SU-DHL-6 (cell line): Measurements from ENCODE around the gene PCDHB6.
"Not testable (repeated sequence)": the region's sequence is repeated elsewhere in the genome, so short reads cannot be mapped to it uniquely, and the experiment has no call there.

ENCODE experiments used
- H2AFZ ChIP-seq: fragments of 200-600 bp; sonication (generic); 2 replicates; pipeline ENCODE4 v1.6.1; 2014; ENCODE audit warnings: low read depth, mild to moderate bottlenecking, moderate library complexity, mixed read lengths, antibody characterized with exemption, low read length; ENCODE audit not compliant: severe bottlenecking
- H3F3A ChIP-seq: fragments of 200-600 bp; shearing (Covaris generic); 2 replicates; pipeline ENCODE4 v1.6.0; 2016; ENCODE audit warnings: antibody characterized with exemption, mild to moderate bottlenecking; ENCODE audit not compliant: insufficient read depth
- H3K27ac ChIP-seq: fragments of 200-600 bp; sonication (generic); 2 replicates; pipeline ENCODE4 v1.5.1; 2016; ENCODE audit warnings: low read depth, mild to moderate bottlenecking, low read length, moderate library complexity, mixed read lengths
- H3K27me3 ChIP-seq: fragments of 200-600 bp; sonication (generic), shearing (Covaris generic); 2 replicates; pipeline ENCODE4 v1.6.0; 2014; ENCODE audit warnings: mild to moderate bottlenecking, low read length
- H3K36me3 ChIP-seq: fragments of 200-600 bp; sonication (generic); 2 replicates; pipeline ENCODE4 v1.6.1; 2014; ENCODE audit warnings: mild to moderate bottlenecking, low read length, mixed read lengths
- H3K4me2 ChIP-seq: fragments of 300-600, 200-600 bp; shearing (Covaris generic), sonication (generic); 2 replicates; pipeline ENCODE4 v1.6.0; 2014; ENCODE audit warnings: low read length, low read depth, mild to moderate bottlenecking; ENCODE audit not compliant: poor library complexity, severe bottlenecking
- H3K4me3 ChIP-seq: fragments of 200-600 bp; sonication (generic); 2 replicates; pipeline ENCODE4 v1.5.1; 2014; ENCODE audit warnings: antibody characterized with exemption, low read length, mild to moderate bottlenecking, mixed read lengths; ENCODE audit not compliant: insufficient read depth, poor library complexity, severe bottlenecking
- H3K79me2 ChIP-seq: fragments of 200-600 bp; sonication (generic); 2 replicates; pipeline ENCODE4 v1.6.1; 2014; ENCODE audit warnings: mild to moderate bottlenecking, low read length, moderate library complexity; ENCODE audit not compliant: insufficient read depth
- H3K9ac ChIP-seq: fragments of 200-600 bp; sonication (generic); 2 replicates; pipeline ENCODE4 v1.7.0; 2014; ENCODE audit warnings: mild to moderate bottlenecking, low read length
- H3K9me2 ChIP-seq: fragments of 200-600 bp; sonication (generic); replicated peaks from 2 replicates; pipeline ENCODE4 v1.6.1; 2014; ENCODE audit warnings: low read length; ENCODE audit not compliant: insufficient read depth
- H3K9me3 ChIP-seq: fragments of 200-600 bp; sonication (generic); 2 replicates; pipeline ENCODE4 v1.6.1; 2014; ENCODE audit warnings: low read length, mixed read lengths; ENCODE audit not compliant: insufficient read depth
- H4K20me1 ChIP-seq: fragments of 200-600 bp; sonication (generic); 2 replicates; pipeline ENCODE4 v1.6.1; 2014; ENCODE audit warnings: low read depth, mild to moderate bottlenecking, antibody characterized with exemption, low read length, moderate library complexity, mixed read lengths
- CTCF ChIP-seq: fragments of 200-600 bp; sonication (generic); IDR thresholded peaks from one replicate; pipeline ENCODE4 v1.5.1; 2017; ENCODE audit warnings: antibody characterized with exemption, mild to moderate bottlenecking, low read length, moderate library complexity; ENCODE audit not compliant: insufficient read depth, poor library complexity, severe bottlenecking
- EZH2phosphoT487 ChIP-seq: fragments of 200-600 bp; sonication (generic), shearing (Covaris generic); conservative IDR thresholded peaks from 2 replicates; pipeline ENCODE4 v1.6.1; 2018; ENCODE audit warnings: mild to moderate bottlenecking, antibody characterized with exemption, low read length, moderate library complexity, mixed read lengths

Gene PCDHB6

GRCh38 chr5:141175933-141176332, 26.1 kb downstream of the PCDHB6 start:
- Histone ChIP-seq H3F3A (no peaks in the 10 kb centered on the region), H3K9me2 (no peaks in the 10 kb centered on the region), H4K20me1 (no peaks in the 10 kb centered on the region; the same call in 1 of the 2 replicates), H3K9me3 (no peaks in the 10 kb centered on the region), H3K27me3 (peaks cover 3% of the 10 kb centered on the region; the same call in 1 of the 2 replicates), H3K79me2 (no peaks in the 10 kb centered on the region), H3K9ac (no peak overlapping the region), H2AFZ (no peak overlapping the region), H3K27ac (no peak overlapping the region), H3K4me3 (no peak overlapping the region), H3K36me3 (no peaks in the 10 kb centered on the region), H3K4me2 (no peak overlapping the region)
- TF ChIP-seq EZH2phosphoT487 = no peak

GRCh38 chr5:141177577-141178191, 27.8 kb downstream of the PCDHB6 start, which contains the start of gene PCDHB8:
Gene PCDHB8, plus strand, starts transcription at chr5:141177790. Its CDS starts 245 bp downstream, at chr5:141178035.
- not testable (repeated sequence) for H3K36me3 ChIP-seq, H3K9ac ChIP-seq, H3K4me3 ChIP-seq, H3K79me2 ChIP-seq, H2AFZ ChIP-seq, H3K9me2 ChIP-seq, H3K9me3 ChIP-seq, H3F3A ChIP-seq, H4K20me1 ChIP-seq, H3K27me3 ChIP-seq, H3K27ac ChIP-seq, H3K4me2 ChIP-seq

DNA sequence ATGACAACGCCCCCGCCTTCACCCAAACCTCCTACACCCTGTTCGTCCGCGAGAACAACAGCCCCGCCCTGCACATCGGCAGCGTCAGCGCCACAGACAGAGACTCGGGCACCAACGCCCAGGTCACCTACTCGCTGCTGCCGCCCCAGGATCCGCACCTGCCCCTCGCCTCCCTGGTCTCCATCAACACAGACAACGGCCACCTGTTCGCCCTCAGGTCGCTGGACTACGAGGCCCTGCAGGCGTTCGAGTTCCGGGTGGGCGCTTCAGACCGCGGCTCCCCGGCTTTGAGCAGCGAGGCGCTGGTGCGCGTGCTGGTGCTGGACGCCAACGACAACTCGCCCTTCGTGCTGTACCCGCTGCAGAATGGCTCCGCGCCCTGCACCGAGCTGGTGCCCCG, 29.5 kb downstream of the PCDHB6 start:
- H3F3A ChIP-seq, H3K36me3 ChIP-seq, H3K27ac ChIP-seq, H3K4me3 ChIP-seq, H3K4me2 ChIP-seq, H3K79me2 ChIP-seq, H3K9me3 ChIP-seq, H3K9ac ChIP-seq, H4K20me1 ChIP-seq, H2AFZ ChIP-seq, H3K9me2 ChIP-seq, H3K27me3 ChIP-seq: not testable (repeated sequence)

- H3K27ac ChIP-seq = not testable (repeated sequence)
These were observed 30.0 kb downstream of the PCDHB6 start for GRCh38 chr5:141179876-141180275.

GRCh38 chr5:141180313-141180712, 30.5 kb downstream of the PCDHB6 start:
- Histone ChIP-seq H3K4me3 (no peak overlapping the region), H3K36me3 (no peaks in the 10 kb centered on the region), H3K27me3 (peaks cover 3% of the 10 kb centered on the region; the same call in 1 of the 2 replicates), H3K79me2 (no peaks in the 10 kb centered on the region), H4K20me1 (no peaks in the 10 kb centered on the region; the same call in 1 of the 2 replicates), H3K9ac (no peak overlapping the region), H3F3A (no peaks in the 10 kb centered on the region), H3K4me2 (no peak overlapping the region), H3K9me3 (no peaks in the 10 kb centered on the region), H3K27ac (no peak overlapping the region), H2AFZ (no peak overlapping the region), H3K9me2 (no peaks in the 10 kb centered on the region)
- TF ChIP-seq CTCF = no peak
- TF ChIP-seq EZH2phosphoT487 = no peak

More at GRCh38 chr5:141179876-141180275, 30.0 kb downstream of the PCDHB6 start:
- H3F3A ChIP-seq, H3K4me3 ChIP-seq, H4K20me1 ChIP-seq, H2AFZ ChIP-seq, H3K27me3 ChIP-seq, H3K79me2 ChIP-seq, H3K9ac ChIP-seq, H3K9me3 ChIP-seq, H3K4me2 ChIP-seq, H3K36me3 ChIP-seq, H3K9me2 ChIP-seq: not testable (repeated sequence)
